NCI-H128 (cell line): ENCODE results near the gene C7orf25.
"Not testable (repeated sequence)": the region's sequence is repeated elsewhere in the genome, so short reads cannot be mapped to it uniquely, and the experiment has no call there.

Experiments
- DNase-seq: peaks from one replicate; lab custom pipeline; 2025; ENCODE audit not compliant: unreplicated experiment; lab: John Stamatoyannopoulos, UW

The C7orf25 gene

DNA sequence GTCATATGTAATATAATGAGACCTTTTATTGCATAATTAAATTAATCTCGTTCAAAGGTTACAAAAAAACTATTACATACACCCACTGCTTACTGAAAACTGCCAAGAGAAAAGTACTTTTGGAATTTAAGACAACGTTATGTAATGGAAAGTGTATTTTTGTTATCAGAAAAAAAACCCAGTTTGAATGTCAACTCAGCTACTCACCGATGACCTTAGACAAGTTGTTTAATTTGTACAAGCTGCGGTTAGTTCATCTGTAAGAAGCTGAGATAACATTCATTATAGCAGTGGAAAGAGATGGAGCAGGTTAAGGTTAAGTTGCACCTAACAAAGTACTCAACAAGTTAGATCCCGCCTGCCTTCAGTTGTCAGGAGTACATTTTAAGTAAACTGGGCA lies 19.0 kb upstream of the C7orf25 start:
- no peak for DNase-seq

DNA sequence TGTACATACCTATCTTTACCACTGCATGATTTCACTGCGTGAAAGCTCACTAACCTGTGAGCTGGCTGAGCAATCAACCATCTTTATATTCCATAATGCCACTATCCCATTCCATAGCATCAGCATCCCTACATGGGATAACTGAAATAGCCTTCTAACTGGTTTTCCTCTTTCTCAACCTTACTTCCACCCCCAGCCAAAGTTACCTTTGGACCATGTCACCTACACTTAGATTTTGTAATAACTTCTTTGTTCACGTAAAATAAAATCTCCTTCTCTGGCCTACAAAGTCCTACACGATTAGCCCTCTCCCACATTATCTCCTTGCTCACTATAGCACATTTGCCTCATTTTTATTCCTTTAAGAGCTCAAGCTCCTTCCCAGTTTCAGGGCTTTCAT lies 17.6 kb upstream of the C7orf25 start:
- no peak for DNase-seq

DNA sequence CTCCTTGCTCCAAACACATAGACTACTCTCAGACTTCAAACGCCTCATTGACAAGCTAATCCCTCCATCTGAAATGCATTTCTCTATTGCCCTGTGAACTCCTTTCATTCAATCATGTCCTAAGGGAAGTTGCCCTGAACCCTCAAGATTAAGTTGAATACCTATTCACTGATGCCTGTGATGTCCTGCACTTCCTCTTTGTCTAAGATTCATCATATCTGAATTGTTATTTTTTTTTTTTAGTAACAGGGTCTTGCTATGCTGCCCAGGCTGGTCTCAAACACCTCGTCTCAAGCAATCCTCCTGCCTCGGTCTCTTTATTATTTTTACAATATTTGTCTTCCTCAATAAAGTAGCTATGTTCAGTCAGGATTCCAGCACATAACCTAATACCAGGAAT lies 16.9 kb upstream of the C7orf25 start:
- no peak for DNase-seq

DNA sequence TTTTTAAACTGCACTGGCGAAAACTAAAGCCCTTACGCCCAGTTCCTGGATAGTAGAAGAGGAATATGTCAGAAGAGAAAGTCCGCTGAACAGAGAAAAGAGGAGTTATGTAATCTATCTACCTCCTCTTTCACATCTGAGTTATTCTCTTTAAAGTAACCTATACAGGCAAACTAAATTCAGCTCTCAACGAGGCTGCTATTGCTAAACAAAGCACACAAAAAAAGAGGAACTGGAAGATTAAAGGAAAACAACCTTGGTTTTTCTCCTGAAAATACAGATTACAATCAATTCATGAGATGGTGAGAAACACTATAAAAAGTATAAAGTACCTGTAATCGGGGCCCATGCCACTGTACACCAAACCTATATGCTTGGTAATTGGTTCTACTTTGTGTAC lies 14.3 kb upstream of the C7orf25 start:
- no peak for DNase-seq

DNA sequence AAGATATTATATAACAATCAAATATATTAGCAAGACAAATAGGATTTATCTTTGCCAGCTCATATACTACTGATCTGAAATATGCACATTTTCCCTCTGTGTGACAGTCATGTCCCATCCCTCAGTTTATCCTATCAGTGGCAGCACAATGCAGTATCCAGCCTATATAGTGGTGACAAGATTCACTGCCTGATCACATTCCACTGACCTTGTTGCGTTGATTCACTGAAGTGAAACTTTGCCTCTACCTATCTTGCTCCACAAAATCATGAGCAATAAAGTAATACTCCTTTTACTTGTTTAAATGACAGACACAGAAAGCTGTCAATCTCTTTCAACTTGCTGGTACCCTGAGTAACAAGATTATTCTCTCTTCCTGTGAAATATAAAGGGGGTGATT lies 13.8 kb upstream of the C7orf25 start:
- DNase-seq, result no peak

DNA sequence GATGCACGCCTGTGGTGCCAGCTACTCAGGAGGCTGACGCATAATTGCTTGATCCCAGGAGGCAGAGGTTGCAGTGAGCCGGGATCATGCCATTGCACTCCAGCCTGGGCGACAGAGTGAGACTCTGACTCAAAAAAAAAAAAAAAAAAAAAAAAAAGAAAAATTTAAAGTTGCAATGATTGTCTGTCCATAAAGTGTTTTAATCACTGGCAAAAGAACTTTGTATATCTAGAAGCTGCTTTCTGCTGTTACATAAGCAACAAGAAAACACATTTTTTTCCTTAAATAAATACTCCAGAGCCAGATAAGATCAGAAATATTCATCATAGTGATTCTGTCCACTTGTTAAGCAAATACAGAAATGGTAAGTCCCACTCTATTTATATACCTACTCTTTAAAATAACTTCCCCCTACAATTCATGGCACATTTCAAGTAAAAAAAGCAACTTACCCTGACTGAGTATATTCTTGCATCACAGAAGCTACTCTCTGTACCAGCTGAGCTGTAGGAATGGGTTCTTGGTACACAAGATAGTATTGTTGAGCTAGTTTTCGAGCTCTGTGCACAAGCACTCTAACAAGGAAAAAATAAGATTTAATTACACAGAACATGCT lies 12.5 kb upstream of the C7orf25 start:
- DNase-seq, result no peak

DNA sequence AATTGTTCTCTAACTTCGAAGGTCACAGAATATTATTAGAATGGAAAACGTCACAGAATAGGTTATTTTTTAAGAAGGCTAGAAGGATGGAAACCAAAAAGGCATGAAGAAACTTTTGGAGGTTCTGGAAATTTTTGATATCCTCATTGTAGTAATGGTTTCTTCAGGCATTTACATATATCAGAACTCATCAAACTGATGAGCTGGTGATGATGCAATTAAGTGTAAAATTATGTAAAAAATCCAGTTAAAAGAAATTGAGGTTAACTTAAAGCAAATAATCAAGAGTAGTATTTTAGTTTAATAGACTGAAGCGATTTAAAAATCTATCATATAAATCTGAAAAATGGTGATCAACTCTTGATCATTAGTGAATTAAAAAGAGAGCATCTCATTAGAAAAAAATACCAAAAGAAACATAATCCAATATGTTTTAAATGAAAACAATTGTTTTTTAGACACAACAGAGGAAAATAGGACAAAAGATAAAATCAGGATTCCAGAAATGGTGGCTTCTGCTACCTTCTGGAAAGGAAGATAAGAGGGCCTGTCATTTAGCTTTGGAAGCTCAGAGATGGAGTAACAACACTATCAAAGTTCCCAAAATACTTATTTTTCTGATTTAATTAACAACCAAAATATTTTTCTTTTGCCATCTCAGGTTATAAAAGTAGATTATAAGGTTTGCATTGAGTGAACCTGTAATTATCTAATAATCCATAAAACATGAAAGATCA lies 10.3 kb upstream of the C7orf25 start:
- DNase-seq, result no peak

DNA sequence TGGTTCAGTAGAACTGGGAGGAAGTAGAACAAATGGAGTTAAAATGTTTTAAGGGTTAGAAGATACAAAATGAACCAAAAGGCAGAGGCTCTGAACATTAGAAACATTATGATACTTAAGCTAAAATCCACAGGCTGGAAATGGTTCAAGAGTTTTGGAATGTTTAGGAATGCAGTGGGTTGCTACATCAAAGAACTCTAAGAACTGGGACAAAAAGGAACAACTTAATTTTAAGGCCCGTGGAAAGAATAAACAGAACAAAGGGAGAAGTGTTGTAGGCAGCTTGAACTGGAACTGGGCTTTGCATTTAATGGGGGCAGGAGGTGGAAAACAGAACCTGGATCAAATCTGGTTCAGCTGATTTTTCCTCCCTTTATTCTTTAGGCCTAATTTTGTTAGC lies 3.5 kb upstream of the C7orf25 start:
- DNase-seq, result no peak

DNA sequence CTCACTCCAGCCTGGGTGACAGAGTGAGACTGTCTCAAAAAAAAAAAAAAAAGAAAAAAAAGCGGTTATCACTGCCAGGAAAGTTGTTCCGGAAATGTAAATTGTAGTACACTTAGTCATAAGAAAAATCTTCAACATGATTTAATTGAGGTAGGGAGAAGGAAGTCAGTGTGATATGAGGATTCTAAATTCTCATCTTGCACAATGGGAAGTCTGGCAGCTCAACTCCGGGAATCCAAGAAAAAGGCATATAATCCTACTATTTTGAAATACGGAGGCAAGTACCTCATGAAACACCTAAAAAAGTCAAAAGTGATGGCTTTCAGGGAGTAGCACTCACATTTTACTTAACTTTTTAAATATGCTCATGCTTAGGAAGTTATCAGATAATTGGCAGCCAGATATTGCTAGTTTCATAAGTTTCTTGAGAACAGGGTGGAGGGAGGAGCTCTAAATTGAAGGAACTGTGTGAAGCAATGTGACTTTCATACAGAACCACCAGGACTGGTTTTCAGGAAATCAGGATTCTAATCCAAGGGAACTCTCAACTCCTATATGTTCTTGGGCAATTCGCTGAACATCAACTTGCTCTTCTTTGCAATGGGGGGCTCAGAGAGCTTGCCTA lies 2.7 kb upstream of the C7orf25 start:
- no peak for DNase-seq

DNA sequence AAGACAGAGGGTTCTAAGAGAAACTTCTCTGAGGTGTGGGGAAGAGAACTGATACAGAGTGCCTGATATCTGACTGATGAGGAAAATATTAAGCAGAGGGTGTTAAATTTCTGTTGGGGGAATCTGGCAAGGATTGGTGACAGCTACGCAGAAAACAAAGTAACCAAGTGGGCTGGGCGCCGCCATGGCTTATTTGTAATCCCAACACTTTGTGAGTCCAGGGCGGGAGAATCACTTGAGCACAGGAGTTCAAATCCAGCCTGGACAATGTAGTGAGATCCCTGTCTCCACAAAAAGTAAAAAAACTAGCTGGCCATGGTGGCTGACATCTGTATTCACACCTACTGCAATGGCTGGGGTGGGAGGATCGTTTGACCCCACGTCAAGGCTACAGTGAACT lies 2.1 kb upstream of the C7orf25 start:
- no peak for DNase-seq

DNA sequence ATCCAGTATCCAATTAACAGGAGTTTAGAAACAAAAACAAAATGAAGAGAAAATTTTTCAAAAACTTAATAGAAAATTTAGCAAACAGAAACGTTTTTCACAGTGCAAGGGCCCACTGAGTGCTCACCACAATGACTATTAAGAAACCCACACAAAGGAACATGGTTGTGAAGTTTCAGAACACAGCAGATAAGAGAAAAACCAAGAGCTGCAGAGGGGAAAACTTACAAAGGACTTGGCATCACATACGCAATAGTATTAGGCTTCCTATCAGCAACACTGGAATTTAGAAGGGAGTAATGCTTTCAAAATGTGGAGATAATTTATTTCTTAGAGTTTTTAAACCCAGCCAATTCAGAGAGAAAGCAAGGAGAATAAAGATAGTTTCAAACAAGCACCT lies 1.7 kb upstream of the C7orf25 start:
- DNase-seq, result no peak

DNA sequence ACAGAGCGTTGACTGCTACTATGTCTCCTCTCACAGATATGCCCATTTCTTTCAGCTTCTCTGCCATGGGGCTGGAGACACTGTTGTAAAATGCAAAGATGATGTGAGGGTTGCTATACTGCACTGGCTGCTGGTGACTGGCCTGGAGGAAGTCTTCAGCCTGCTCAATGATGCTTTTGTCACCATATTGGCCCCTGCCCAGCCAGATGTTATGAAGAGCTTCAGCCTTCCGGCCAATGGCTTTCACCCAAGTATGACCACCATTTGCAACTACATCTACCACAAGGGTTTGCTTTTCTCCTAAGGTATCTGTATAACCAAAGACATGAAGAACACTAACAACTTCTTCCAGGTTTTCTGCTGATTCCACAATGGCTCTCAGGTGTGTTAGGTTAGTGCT lies 1.6 kb downstream of the C7orf25 start:
- DNase-seq, result no peak

DNA sequence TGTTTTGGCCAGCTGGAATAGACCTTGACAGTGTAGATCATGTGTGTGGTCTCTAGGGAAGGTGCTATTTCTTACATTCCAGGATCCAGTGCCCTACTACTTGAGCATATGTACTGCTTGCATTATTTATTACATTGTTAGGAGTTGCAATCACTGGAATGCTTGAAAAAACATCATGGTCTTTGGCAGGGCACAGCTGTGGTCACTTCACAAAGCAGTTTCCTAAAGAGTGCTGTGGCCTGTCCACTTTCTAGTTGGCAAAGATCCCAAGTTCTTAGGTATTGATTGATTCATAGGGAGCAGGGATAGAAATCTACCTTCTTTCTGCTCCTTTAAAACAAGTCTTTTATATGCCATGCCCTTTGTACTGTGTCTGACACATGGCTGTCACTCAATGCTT lies 4.6 kb downstream of the C7orf25 start:
- no peak for DNase-seq

DNA sequence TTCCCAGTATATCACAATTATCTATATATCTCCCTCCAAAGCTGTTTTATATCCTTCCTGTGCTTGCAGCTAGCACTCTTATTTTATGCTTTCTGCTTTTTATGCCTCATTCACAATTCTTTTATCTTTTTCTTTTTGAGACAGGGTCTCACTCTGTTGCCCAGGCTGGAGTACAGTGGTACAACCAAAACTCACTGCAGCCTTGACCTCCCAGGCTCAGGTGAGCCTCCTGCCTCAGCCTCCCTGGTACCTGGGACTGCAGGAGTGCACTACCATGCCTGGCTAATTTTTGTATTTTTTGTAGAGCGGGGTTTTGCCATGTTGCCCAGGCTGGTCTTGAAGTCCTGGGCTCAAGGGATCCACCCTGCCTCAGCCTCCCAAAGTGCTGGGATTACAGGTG lies 5.7 kb downstream of the C7orf25 start:
- DNase-seq, result no peak

DNA sequence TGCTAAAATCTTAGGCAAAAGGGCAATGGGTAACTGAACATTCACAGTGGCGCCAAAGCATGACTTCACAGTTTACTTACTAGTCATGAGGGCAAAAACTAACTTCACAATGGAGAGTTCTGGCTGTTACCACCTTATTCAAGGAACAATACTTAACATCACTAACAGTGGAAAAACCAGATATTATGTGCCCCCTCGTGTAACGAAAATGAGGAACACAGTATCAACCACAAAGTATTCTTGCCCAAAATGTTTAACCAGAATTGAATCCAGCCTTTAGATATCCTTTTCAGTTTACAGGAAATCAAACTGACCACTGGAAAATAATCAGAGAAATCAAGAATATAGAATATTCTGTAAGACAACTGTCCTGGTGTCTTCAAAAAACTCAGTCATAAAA lies 9.5 kb downstream of the C7orf25 start:
- DNase-seq, result no peak

DNA sequence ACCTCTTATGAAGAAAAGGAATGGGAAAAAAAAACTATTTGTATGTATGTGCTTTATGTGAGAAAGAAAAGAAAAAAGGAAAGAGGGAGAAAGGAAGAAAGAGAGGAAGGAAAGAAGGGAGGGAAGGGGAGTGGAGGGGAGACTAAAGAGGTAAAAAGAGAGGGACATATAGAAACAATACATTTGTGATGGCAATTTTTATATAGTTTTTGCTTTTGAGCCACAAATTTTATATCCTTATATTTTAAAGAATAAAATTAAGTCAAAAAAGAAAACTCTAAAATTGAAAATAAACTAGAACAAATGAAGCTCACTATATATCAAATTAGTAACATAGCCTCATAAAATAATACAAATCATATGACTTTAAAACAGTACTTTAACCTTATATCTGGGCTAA lies 11.0 kb downstream of the C7orf25 start:
- no peak for DNase-seq

DNA sequence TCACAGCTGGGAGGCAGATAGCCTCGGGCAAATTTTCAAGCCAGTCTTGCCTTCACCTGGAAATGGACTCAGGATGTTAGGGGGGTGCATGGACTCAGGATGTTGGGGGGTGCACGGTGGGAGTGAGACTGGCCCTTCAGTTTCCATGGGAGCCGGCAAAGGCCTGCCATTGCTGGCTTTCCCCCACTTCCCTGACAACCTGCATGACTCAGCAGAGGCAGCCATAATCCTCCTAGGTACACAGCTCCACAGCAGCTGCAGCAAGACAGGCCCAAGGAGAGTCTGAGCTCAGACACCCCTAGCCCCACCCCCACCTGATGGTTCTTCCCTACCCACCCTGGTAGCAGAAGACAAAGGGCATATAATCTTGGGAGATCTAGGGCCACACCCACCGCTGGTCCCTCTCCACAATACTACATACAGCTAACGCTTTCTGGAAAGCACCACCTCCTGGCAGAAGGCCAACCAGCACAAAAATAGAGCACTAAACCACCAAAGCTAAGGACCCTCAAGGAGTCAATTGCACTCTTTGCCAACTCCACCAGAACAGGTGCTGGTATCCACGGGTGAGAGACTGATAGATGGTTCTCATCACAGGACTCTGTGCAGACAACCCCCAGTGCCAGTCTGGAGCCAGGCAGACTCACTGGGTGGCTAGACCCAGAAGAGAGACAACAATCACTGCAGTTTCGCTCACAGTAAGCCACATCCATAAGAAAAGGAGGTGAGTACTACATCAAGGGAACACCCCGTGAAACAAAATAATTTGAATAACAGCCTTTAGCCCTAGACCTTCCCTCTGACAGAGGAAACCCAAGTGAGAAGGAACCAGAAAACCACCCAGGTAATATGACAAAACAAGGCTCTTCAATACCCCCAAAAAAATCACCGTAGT lies 18.3 kb downstream of the C7orf25 start:
- peak; percentile 62 for DNase-seq

DNA sequence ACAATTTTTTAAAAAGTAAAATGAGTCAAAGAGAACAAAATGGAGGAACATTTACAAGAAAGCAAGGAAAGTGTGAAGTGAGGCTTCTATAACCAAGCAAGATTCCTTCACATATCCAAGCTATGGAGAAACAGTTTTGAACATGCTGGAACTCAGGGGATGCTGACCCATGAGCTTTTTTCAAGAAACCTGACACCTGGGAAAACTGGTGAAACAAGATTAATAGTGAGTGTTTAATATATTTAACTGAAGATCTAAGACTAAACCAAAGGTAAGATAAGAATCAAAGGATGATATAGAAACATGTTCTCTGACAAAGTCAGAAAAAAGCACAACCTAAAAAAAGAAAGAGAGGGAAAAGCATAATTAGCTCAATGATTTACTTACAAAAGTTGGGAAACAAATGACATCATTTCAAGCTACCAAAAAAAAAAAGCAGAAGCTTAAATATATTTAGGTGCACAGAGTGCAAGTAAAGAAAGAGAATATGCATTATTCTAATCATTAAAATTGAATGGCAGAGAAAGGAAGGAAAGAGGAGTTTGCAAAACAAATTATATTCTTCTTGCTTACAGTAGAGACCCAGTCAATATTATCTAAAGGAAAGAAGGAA lies 24.9 kb downstream of the C7orf25 start:
- DNase-seq, result no peak

DNA sequence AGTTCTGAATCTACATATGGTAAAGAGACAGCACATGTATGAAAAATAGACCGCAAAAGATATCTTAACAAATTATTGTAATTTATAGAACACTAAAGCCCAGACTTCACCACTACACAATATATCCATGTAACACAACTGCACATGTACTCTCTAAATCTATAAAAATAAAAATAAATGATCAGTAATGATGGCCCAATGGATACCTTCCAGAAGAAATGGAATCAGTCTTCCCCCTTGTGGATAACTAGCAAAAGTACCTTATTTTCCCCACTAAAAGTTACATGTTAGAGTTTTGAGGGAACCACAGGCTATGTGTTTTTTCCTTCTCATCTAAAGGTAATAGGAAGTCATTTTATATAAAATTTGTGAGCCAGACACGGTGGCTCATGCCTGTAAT lies 25.7 kb downstream of the C7orf25 start:
- no peak for DNase-seq

DNA sequence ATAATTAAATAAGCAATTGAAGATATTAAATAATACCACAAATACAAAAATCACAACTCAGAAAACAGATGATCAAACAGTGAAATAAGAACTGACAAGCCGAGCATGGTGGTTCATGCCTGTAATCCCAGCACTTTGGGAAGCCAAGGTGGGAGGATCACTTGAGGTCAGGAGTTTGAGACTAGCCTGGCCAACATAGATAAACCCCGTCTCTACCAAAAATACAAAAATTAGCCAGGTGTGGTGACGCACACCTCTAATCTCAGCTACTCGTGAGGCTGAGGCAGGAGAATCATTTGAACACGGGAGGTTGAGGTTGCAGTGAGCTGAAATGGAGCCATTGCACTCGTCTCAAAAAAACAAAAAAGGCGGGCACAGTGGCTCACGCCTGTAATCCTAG lies 26.7 kb downstream of the C7orf25 start:
- not testable (repeated sequence) for DNase-seq

DNA sequence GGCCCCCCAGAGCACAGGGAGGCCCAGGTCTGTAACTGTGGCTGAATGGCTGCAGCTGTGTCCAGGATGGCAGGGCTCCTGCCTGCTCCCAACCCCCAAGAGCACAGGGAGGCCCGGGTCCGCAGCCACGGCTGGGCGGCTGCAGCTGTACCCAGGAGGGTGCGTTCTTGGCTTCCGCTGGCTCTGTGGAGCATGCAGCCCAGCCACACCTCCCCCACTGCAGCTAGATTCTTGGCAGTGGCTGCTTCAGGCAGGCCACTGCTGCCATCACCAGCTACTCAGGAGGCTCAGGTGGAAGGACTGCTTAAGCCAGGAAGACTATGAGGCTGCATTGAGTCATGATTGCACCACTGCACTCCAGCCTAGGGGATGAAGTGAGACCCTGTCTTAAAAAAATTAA lies 27.9 kb downstream of the C7orf25 start:
- DNase-seq, result no peak
